ENCODE data around the gene CXCL5.
A peak's percentile ranks its signal among the peaks of the same experiment; 100 is the strongest.

The CXCL5 gene

DNA sequence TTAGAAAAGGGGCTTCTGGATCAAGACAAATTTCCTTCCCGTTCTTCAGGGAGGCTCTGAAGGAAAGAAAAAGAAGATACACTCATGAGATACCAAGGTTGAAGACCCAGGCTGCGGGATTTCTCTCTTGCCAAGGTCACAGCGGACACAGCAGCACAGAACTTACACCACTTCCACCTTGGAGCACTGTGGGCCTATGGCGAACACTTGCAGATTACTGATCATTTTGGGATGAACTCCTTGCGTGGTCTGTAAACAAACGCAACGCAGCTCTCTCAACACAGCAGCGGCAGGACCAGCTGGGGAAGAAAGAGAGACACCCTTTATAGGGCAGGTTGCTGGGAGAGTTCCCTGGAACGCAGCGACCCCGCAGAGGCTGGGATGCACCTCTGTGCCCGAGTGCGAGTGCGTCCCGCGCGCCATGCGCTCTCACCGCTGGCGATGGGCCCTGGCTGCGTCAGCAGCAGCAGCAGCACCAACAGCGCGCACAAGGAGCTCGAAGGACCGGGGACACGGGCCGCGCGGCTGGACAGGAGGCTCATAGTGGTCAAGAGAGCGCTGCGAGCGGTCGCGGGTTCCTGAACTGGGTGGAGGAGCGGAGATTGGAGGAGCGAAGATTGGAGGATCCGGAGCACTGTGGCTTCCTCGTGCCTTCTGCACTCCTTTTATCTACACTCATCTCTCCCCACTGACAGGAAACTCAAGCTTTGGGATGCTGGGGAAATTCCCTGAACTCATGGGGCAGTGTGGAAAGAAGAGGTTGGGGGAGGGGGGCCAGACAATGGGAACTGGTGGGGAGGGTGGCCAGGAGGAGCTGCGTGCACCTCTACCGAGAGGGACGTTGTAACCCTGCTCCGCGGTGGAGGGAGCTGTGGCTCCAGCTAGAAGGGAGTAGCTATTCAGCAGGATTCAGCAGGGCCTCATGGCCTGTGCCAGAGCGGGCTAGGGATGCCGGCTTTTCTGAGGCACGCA is at the start of gene CXCL5:
Gene CXCL5, minus strand, starts transcription at position 638 of the 972 bp plus-strand sequence. Its CDS starts 96 bp downstream, at position 542.
- no peak for DNase-seq (ENCODE audit: low spot score)

- DNase-seq (ENCODE audit: low spot score), result no peak
Measured at GRCh38 chr4:74047152-74047551, 48.7 kb upstream of the CXCL5 start.

GRCh38 chr4:74045772-74046171 is 47.3 kb upstream of the CXCL5 start:
- DNase-seq (ENCODE audit: low spot score), result no peak

- DNase-seq (ENCODE audit: low spot score), result no peak
Measured at GRCh38 chr4:74045247-74045646, 46.8 kb upstream of the CXCL5 start.

DNA sequence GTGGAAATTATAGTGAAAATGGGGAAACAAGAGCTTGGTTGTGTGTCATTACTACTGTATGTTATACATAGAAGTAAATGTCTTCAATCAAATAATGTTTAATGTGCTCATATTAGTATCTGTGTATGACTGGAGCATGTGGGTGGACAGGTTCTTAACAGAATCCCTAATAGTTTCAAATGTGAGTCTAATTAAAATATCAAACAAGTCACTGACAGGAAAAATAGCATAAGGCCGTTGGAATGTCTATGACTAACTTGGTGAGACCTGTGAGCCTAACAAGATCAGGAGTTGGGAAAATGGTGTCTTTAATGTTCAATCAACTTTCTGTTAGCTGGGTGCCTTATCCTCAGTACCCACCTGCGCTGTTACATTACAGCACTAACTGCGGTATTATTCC is 46.2 kb upstream of the CXCL5 start:
- peak; percentile 46 for DNase-seq (ENCODE audit: low spot score)

DNA sequence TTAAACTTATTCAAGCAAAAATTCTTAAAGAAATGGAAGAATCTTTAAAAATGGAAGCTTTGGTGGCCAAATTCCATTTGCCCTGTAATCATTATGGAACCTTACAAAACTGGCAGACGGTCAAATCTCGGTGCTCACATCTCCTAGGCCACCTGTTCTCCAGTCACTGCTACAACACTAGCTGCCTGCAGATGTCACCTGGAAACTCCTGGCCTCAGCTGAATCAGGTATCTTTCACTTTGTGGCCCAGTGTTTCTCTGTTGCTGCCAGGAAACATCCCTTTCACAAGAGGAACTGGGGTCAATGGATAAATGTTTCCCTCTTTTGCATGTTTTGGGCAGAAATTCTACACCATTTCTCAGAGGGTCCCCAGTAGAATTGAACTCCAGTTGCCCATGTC is 44.2 kb upstream of the CXCL5 start:
- DNase-seq (ENCODE audit: low spot score), result no peak

DNA sequence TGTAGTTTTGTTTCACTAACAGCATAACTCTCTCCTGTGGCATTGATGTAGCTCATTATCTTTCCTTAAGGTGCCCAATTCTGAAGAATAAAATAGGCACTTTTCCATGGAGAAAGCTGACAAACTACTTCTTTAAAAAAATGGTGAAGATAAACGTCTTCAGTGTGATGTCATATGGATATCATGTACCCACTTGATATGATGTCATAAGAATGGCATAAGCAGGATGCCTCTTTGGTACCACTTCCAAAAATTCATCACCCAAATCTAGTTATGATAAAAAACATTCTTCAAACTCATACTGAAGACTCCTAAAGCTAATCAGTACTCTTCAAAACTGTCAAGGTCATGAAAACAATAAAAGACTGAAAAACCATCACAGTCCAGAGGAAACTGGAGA is 42.9 kb upstream of the CXCL5 start:
- DNase-seq (ENCODE audit: low spot score), result no peak

- DNase-seq (ENCODE audit: low spot score), result no peak
Measured at GRCh38 chr4:74039315-74039763, 40.9 kb upstream of the CXCL5 start.

- DNase-seq (ENCODE audit: low spot score), result peak; percentile 77
Measured at GRCh38 chr4:74038425-74039314, 40.2 kb upstream of the CXCL5 start, which contains the start of gene CXCL3. Gene CXCL3 (minus strand): TSS chr4:74038689. CDS start chr4:74038611, 78 bp downstream.

GRCh38 chr4:74038086-74038424 is 39.6 kb upstream of the CXCL5 start:
- no peak for DNase-seq (ENCODE audit: low spot score)

GRCh38 chr4:74037076-74037955 is 38.8 kb upstream of the CXCL5 start:
- no peak for DNase-seq (ENCODE audit: low spot score)

DNA sequence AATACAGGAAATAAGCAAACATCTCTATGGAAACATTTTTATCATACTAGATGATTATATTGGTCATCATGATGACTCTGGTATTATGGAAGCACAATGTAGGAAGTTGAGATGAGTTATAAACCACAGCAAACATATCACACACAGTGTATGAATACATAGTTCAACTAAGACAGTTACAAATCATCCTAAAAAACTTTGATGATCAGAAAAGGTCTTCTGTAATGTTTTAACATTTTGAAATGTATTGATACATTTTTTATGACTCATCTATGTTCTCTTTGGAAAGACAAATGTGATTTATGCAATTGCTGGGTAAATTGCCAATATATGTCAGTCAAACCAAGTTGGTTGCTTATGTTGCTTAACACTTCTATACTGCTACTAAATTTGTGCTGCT is 35.3 kb upstream of the CXCL5 start:
- DNase-seq (ENCODE audit: low spot score), result peak; percentile 83

DNA sequence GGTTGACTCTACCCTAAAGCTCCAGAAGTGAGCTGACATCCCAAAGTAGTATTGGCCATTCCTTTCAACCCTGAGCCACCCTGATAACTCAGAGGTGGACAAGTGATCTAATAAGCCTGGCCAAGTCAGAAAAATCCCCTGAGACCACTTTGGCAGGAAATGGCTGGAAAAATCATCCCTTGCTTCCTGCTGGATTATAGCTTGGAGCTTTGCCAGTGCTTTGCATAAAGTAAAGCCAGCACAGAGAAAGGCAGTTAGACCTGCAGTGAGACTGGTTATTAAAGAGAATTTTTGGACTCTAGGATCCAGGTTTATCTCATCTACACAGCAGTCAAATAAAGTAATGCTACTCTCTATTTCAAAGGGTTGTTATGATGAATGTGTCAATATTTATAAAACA is 33.6 kb upstream of the CXCL5 start:
- no peak for DNase-seq (ENCODE audit: low spot score)

DNA sequence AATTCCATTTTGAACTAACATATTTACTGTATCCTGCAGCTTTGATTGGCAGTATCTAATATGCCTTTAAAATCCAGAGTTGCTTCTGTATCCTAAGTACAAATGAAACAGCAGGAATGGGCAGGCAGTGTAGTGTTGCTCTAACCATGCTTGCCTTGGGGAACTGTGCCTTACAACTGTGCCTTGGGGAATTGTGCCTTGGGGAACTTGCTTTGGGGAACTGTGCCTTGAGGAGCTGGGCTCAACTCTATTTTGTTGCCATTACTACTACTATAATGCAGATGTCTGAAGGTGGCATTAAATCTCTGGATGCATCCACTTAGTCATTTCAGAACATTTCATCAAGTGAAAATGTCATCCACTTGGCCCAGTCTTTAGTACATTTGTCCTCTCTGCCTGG is 33.1 kb upstream of the CXCL5 start:
- no peak for DNase-seq (ENCODE audit: low spot score)

DNA sequence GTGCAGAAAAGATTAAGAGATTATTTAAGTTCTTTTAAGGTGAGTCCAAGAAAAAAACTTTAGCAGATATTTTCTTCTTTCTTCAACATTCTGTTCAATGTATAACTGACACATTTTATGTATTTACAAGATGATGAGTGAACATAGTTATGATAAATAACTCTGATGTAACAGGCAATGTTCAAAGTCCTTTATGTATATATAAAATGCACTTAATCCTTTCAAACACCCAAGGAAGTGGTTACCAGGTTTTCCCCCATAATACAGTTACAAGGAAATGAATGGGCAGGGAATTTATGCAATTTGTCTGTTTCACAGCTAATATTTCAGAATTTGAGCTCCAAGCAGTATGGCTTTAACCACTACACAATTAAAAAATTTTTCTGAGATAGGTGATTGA is 31.8 kb upstream of the CXCL5 start:
- DNase-seq (ENCODE audit: low spot score), result no peak

DNA sequence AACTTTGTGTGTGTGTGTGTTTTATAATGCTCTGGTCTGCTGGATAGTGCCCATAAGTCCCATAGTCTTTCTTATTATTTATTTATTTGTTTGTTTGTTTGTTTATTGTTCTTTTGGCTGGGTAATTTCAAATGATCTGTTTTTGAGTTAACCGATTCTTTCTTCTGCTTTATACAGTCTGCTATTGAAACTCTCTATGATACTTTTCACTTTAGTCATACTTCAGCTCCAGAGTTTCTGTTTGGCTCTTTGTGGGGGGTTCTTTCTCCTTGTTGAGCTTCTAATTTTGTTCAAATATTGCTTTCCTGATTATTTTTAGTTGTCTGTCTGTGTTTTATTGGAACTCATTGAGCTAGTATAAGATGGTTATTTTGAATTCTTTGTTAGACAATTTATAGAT is 30.0 kb upstream of the CXCL5 start:
- no peak for DNase-seq (ENCODE audit: low spot score)

DNA sequence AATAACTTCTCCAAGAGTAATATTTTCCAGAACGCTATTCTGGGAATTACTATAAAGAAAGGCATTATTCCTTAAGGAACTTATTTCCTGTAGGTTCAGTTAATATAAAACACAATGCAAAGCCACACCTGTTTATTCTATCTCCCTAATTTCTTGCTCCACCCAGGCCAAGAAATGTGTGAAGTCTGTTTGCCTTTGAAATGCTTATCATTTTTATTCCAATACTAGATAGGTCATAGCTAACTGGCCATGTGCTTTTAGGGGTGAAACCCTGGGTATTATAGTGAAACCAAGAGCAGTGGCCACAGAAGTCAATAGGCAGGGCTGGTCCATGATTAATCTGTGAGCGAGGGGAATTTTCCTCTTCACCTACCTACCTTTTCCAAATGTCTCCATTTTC is 25.2 kb upstream of the CXCL5 start:
- DNase-seq (ENCODE audit: low spot score), result no peak

DNA sequence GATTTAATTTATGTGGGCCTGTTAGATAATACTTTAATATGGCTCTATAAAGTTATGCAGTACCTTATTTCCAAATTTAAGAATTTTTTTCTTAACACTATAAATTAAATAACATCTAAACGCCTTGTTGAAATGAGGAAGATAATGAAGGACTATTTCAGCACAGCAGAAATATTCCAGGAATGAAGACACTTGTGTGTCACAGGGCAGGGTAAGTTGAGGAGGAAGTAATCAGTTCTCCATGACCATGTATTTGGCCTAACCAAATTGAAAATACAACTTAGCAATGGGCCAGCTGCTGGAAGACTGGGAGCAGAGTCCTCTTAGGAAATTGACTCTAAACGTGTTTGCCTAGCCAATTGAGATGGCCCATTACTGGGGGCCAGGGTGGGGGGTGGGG is 23.1 kb upstream of the CXCL5 start:
- no peak for DNase-seq (ENCODE audit: low spot score)

- no peak for DNase-seq (ENCODE audit: low spot score)
Measured at GRCh38 chr4:74018771-74019170, 20.3 kb upstream of the CXCL5 start.

GRCh38 chr4:74018116-74018515 is 19.6 kb upstream of the CXCL5 start:
- no peak for DNase-seq (ENCODE audit: low spot score)

GRCh38 chr4:74016068-74016467 is 17.6 kb upstream of the CXCL5 start:
- no peak for DNase-seq (ENCODE audit: low spot score)

Data from RKO (cell line).